ENCODE results near the gene SHFL. TPM values are rescaled to one million over a fixed set of nuclear protein-coding genes. Genes with fewer than 3 reads are reported as not detected.

SHFL gene
- total and polyA plus RNA-seq, 2 of the 4 experiments (the other 2 are of a cell fraction): 9.0 to 32.1 TPM

DNA sequence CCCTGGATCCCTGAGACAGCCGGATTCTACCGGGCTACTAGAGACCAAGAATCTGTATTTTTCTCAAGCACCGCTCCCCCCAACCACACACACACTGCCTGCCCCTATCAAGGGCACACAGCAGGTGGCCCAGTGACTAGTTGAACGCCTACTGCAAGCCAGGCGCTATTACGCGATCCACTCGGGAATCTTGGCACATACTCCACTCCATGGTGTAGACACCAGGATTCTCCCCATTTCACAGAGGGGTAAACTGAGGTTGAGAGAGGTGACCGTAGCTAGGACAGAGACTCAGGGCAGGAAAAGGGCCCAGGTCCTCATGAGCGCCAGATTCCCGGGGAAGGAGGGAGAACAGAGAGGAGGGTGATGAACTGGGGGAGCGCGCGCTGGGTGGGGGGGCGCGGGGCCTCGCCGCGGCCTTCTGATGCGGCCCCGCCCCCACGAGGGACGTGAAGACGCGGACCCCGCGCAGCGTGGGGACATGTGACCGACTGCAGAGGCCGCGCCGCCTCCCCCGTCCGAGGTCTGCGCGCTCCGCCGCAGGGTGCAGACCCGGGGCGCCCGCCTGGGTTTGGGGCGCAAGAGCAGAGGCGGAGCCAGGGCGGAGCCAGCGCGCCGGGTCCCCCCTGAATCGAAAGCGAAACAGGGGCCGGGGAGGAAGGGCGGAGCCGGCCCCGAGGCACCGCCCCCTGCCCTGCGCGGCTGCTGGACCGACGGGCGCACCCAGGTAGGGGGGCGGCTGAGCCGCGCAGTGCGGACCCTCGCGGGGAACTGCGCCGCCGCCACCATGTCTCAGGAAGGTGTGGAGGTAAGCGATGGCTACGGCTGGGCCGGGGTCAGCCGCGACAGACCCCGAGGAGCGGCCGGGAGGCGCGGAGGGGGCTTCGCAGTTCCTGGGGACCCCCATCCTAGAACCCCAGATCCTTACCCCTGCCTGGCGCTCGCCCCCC lies at the start of gene SHFL (continued):
- TF ChIP-seq, protein P1, sequence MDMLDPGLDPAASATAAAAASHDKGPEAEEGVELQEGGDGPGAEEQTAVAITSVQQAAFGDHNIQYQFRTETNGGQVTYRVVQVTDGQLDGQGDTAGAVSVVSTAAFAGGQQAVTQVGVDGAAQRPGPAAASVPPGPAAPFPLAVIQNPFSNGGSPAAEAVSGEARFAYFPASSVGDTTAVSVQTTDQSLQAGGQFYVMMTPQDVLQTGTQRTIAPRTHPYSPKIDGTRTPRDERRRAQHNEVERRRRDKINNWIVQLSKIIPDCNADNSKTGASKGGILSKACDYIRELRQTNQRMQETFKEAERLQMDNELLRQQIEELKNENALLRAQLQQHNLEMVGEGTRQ (IDR thresholded peaks at IDR 0.05; ENCODE audit: low read depth, low read length): no peak
- TF ChIP-seq NFE2L2 (IDR thresholded peaks at IDR 0.05; ENCODE audit: low read depth, low read length) (no peak), RCOR1 (IDR thresholded peaks at IDR 0.05; ENCODE audit: insufficient replicate concordance, low read length) (peak; percentile 43), CEBPB (IDR thresholded peaks at IDR 0.05; ENCODE audit: low read depth, low read length) (no peak)

All from IMR-90 (cell line).